Coronary artery (tissue), 2 donors: ENCODE results near the gene CEBPA.
"Not testable (repeated sequence)": the region's sequence is repeated elsewhere in the genome, so short reads cannot be mapped to it uniquely, and the experiment has no call there.

ENCODE experiments used
- DNase-seq: peaks from one replicate; pipeline ENCODE4 v3.0.0-alpha.2; 2017; ENCODE audit warnings: low spot score
- H3K27ac ChIP-seq, 2 donors: fragments of 200-600 bp; sonication (generic); one replicate each; pipeline ENCODE4 v1.5.1; 2016 to 2019
- H3K4me3 ChIP-seq: fragments of 200-600 bp; sonication (generic); 2 replicates; pipeline ENCODE4 v1.5.1; 2016; ENCODE audit warnings: mild to moderate bottlenecking, moderate library complexity
- CTCF ChIP-seq: fragments of 200-600 bp; sonication (generic); IDR thresholded peaks from one replicate; pipeline ENCODE4 v1.5.1; 2019; ENCODE audit warnings: antibody characterized with exemption

Gene CEBPA

DNA sequence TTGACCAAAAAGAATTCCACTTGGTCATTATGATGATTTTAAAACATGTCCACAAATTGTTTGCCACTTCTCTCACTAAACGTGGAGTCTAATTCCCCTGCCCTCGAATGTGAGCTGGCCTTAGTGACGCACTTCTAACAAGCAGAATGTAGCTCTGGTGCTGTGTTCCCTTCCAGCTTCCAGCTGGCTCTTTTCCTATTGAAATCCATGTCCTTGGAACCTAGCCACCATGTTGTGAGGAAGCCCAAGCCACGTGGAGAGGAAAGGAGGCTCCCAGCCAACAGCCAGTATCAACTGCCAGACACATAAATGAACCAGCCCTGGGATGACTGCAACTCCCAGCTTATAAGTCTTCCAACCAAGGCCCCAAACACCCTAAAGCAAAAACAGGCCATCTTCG is 23.6 kb upstream of the CEBPA start:
- no peak for DNase-seq
- TF ChIP-seq CTCF, result no peak
- Histone ChIP-seq H3K4me3 (no peak overlapping the region), H3K27ac (no peak overlapping the region)

DNA sequence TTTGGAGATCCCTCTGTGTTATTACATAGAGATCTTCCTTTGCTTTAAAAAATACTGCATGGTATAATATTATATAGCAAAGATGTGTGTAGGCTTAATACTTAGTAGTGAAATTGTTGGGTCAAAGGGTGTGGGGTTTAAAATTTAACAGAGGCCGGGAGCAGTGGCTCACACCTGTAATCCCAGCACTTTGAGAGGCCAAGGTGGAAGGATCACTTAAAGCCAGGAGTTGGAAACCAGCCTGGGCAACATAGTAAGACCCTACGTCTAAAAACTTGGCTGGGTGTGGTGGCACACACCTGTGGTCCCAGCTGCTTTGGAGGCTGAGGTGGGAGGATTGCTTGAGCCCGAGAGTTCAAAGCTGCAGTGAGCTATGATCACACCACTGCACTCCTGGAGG is 22.3 kb upstream of the CEBPA start:
- H3K4me3 ChIP-seq, result no peak overlapping the region
- no peak overlapping the region for H3K27ac ChIP-seq
- DNase-seq, result no peak
- no peak for TF ChIP-seq CTCF

GRCh38 chr19:33323093-33323820 is 20.9 kb upstream of the CEBPA start:
- Histone ChIP-seq H3K27ac (no peak overlapping the region), H3K4me3 (no peak overlapping the region)
- no peak for TF ChIP-seq CTCF
- DNase-seq, result no peak

DNA sequence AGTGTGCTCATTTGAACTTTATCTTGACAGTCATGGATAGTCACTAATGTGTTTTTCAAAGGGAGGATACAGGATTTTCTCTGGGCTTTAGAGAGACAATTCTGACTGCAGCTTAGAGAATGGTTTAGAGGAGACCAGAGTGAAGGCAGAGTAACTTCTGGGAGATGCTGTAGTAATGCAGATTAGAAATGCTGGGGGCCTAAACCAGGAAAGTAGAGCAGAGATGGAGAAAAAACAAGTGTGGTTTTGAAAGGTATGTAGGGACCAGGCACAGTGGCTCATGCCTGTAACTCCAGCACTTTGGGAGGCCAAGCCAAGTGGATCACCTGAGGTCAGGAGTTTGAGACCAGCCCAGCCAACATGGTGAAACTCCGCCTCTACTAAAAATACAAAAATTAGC is 18.3 kb upstream of the CEBPA start:
- no peak for TF ChIP-seq CTCF
- DNase-seq, result no peak
- Histone ChIP-seq H3K27ac (no peak overlapping the region), H3K4me3 (no peak overlapping the region)

DNA sequence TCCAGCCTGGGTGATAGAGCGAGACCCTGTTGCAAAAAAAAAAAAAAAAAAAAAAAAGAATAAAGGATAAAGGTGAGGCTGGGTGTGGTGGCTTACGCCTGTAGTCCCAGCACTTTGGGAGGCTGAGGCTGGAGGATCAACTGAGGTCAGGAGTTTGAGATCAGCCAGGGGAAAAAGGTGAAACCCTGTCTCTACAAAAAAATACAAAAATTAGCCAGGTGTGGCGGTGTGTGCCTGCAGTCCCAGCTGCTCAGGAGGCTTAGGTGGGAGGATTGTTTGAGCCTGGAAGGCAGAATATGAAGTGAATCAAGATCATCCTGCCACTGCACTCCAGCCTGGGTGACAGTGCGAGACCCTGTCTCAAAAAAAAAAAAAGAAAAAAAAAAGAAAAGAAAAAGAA is 15.7 kb upstream of the CEBPA start:
- DNase-seq, H3K27ac ChIP-seq, H3K4me3 ChIP-seq: not testable (repeated sequence)

- Histone ChIP-seq H3K27ac (no peak overlapping the region), H3K4me3 (no peak overlapping the region)
- no peak for TF ChIP-seq CTCF
- DNase-seq, result no peak
These were observed 15.2 kb upstream of the CEBPA start for GRCh38 chr19:33317517-33317916.

DNA sequence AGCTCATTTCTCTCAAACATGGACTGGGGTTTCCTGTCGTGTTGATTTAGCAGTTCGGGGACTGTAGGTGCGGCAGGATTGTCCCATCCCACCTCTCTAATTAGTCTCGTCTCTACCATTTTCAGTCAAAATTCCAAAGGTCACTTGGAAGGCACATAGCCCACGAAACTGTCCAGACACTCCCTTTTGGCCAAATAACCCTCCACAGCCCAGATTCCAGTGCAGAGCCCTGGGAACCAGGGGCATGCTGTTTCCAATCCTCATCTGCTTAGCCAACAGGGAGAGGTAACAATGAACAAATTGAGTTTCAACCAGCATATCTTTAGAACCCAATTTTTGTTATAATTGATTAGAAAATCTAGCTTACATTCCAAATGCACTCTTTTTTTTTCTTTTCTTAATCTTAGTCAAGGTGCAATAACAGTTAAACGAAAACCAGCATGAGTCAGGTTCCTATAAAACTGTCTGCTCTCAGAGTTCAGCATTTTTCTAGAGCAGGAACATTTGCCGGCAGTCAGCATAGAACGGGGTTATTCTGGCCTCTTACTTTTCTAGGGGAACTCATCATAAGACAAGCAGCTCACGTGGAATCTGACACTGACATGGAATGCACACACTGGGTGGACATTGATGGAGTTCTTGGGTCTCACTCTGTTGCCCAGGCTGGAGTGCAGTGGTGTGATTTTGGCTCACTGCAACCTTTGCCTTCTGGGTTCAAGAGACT is 14.4 kb upstream of the CEBPA start:
- no peak overlapping the region for H3K27ac ChIP-seq
- H3K4me3 ChIP-seq, result no peak overlapping the region
- no peak for TF ChIP-seq CTCF
- DNase-seq, result no peak

GRCh38 chr19:33312808-33313207 is 10.5 kb upstream of the CEBPA start:
- H3K4me3 ChIP-seq, H3K27ac ChIP-seq, DNase-seq: not testable (repeated sequence)
